Keratinocyte (primary cell): ENCODE data around the gene DGAT2L6. TPM values are rescaled to one million over a fixed set of nuclear protein-coding genes. Genes with fewer than 3 reads are reported as not detected.

Experiments
- DNase-seq: peaks from one replicate; pipeline ENCODE4 v3.0.0-alpha.2; 2011; ENCODE audit warnings: low read depth, missing footprints, low spot score
- FAIRE-seq: peaks from 2 replicates; lab custom pipeline; 2011; peaks lifted over from hg19 to GRCh38; lab: Jason Lieb, UNC
- H2AFZ ChIP-seq: 2 replicates; pipeline ENCODE4 v1.6.0; 2012; ENCODE audit warnings: low read length, control low read depth, inconsistent platforms; ENCODE audit not compliant: control insufficient read depth
- H3K27ac ChIP-seq: 2 replicates; pipeline ENCODE4 v1.5.1; 2011; ENCODE audit warnings: low read length; ENCODE audit not compliant: control insufficient read depth, insufficient read depth
- H3K27me3 ChIP-seq: 3 replicates; pipeline ENCODE4 v1.6.0; 2011; ENCODE audit warnings: low read length; ENCODE audit not compliant: control insufficient read depth, insufficient read depth; ENCODE audit errors: extremely low read depth
- H3K36me3 ChIP-seq, 2 experiments: 2 replicates in 1 of 2; 3 replicates in 1 of 2; pipeline ENCODE4 v1.5.1; 2011; ENCODE audit warnings: low read length in 2 of 2, mild to moderate bottlenecking in 1 of 2; ENCODE audit not compliant: control insufficient read depth in 2 of 2, insufficient read depth in 2 of 2; ENCODE audit errors: extremely low read depth in 1 of 2
- H3K4me1 ChIP-seq: 3 replicates; pipeline ENCODE4 v1.5.1; 2011; ENCODE audit warnings: low read length; ENCODE audit not compliant: control insufficient read depth, insufficient read depth; ENCODE audit errors: extremely low read depth
- H3K4me2 ChIP-seq: 3 replicates; pipeline ENCODE4 v1.6.0; 2011; ENCODE audit warnings: low read depth, low read length; ENCODE audit not compliant: control insufficient read depth, insufficient read depth; ENCODE audit errors: extremely low read depth
- H3K4me3 ChIP-seq, 3 experiments: fragments of 200-600 bp in 1 of 3; sonication (generic) in 1 of 3; 2 replicates in 2 of 3; 3 replicates in 1 of 3; pipeline ENCODE4 v1.5.1; 2011 to 2016; ENCODE audit warnings: low read length in 3 of 3, mild to moderate bottlenecking in 3 of 3, control low read depth in 2 of 3, inconsistent platforms in 1 of 3, low read depth in 1 of 3, mixed read lengths in 1 of 3, mixed run types in 1 of 3, moderate library complexity in 1 of 3; ENCODE audit not compliant: control insufficient read depth in 2 of 3, insufficient read depth in 2 of 3; ENCODE audit errors: extremely low read depth in 1 of 3
- H3K79me2 ChIP-seq: 2 replicates; pipeline ENCODE4 v1.6.0; 2012; ENCODE audit warnings: low read length; ENCODE audit not compliant: control insufficient read depth, insufficient read depth
- H3K9ac ChIP-seq: 3 replicates; pipeline ENCODE4 v1.6.0; 2011; ENCODE audit warnings: low read length; ENCODE audit not compliant: control insufficient read depth, insufficient read depth; ENCODE audit errors: extremely low read depth
- H3K9me1 ChIP-seq: 3 replicates; pipeline ENCODE4 v1.6.0; 2011; ENCODE audit warnings: low read length; ENCODE audit not compliant: control insufficient read depth, insufficient read depth; ENCODE audit errors: extremely low read depth
- H3K9me3 ChIP-seq: 2 replicates; pipeline ENCODE4 v1.5.1; 2012; ENCODE audit warnings: low read depth, low read length; ENCODE audit not compliant: control insufficient read depth
- H4K20me1 ChIP-seq: 3 replicates; pipeline ENCODE4 v1.6.0; 2011; ENCODE audit warnings: low read length; ENCODE audit not compliant: control insufficient read depth, insufficient read depth; ENCODE audit errors: extremely low read depth
- CTCF ChIP-seq, 3 experiments: IDR thresholded peaks in 1 of 3; conservative IDR thresholded peaks in 1 of 3; optimal IDR thresholded peaks in 1 of 3; 2 replicates in 2 of 3; 3 replicates in 1 of 3; pipeline versions ENCODE3 to v1.5.1; 2011; ENCODE audit warnings: low read length in 3 of 3, mild to moderate bottlenecking in 3 of 3, moderate library complexity in 2 of 3, control low read depth in 1 of 3, inconsistent platforms in 1 of 3; ENCODE audit not compliant: insufficient read depth in 2 of 3; ENCODE audit errors: extremely low read depth in 1 of 3
- EZH2 ChIP-seq: IDR thresholded peaks from one replicate; pipeline ENCODE4 v1.6.1; 2012; ENCODE audit warnings: inconsistent platforms, mild to moderate bottlenecking, low read length, moderate library complexity
- dilution Hi-C: fragments of 300-500 bp; cut with MboI; formaldehyde crosslinking; loops from one replicate; pipeline ENCODE4 v1.7.0; 2020; ENCODE audit warnings: low sequenced_read_pairs; ENCODE audit not compliant: extremely low pct_ligation_motif_present
- polyA plus RNA-seq, 5 experiments: library from polyadenylated mRNA; depleted of rRNA in 3 of 5; stranded (reverse) in 3 of 5; stranded (forward) in 1 of 5; unstranded in 1 of 5; fragments of >200 nt; gene quantifications; 1 replicate in 1 of 5; 2 replicates in 3 of 5; 3 replicates in 1 of 5; pipeline versions ENCODE4 v1.2.1 to v1.2.3, GENCODE V29; 2011 to 2012; ENCODE audit warnings: missing spikeins in 2 of 5, low read depth in 1 of 5, low replicate concordance in 1 of 5
- small RNA-seq, 3 experiments: library from RNA; depleted of rRNA; stranded (forward); fragments of <200 nt; gene quantifications; one replicate each; pipeline ENCODE3, GENCODE V24; 2012; ENCODE audit warnings: low read depth in 3 of 3, low replicate concordance in 1 of 3; ENCODE audit not compliant: insufficient read length in 3 of 3

The DGAT2L6 gene
- polyA plus RNA-seq, 1 donor (not counting 4 experiments of a cell fraction or from before 2014, with no cell fraction given) = not detected

DNA sequence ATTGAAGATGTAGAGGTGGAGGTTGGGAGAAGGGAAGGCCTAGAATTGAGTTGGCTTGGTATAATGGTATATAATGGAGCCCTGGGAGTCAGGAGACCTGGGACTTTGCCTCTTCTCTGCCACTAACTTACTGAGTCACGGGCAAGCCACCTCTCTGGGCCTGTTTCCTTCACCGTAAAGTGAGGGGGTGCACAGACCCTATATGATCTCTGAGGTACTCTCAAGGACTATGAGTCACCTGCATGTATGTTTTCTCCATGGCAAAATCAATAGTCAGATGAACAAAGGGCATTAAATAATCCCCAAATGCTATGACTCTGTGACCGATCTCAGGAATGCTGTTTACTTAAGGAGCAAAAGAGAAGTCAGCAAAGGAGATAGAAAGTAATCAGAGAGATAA lies 77.6 kb downstream of the DGAT2L6 start:
- Histone ChIP-seq H4K20me1 (no peaks in the 10 kb centered on the region), H3K36me3 (no peaks in the 10 kb centered on the region), H3K79me2 (no peaks in the 10 kb centered on the region), H3K27ac (no peak overlapping the region), H3K9me3 (no peaks in the 10 kb centered on the region), H2AFZ (no peak overlapping the region), H3K4me1 (peaks cover 18% of the 10 kb centered on the region), H3K4me3 (no peak overlapping the region), H3K27me3 (no peaks in the 10 kb centered on the region), H3K4me2 (no peak overlapping the region), H3K9me1 (no peaks in the 10 kb centered on the region), H3K9ac (no peak overlapping the region)
- DNase-seq = no peak
- no peak for TF ChIP-seq EZH2
- no peak for TF ChIP-seq CTCF (optimal IDR thresholded peaks at IDR 0.05 in 1 of 3, IDR thresholded peaks at IDR 0.05 in 1 of 3, conservative IDR thresholded peaks at IDR 0.05 in 1 of 3; ENCODE audit: extremely low read depth in 1 of 3, insufficient read depth in 2 of 3, low read length in 3 of 3)
- FAIRE-seq = no peak
- dilution Hi-C loops = no loop called here

Small RNA genes within 50 kb of the gene (small RNA-seq; reads per million reads assigned to genes)
- 0 to 1.3 (median 0.25) reads per million in 3 experiments for gene RNA5SP507

Other genes with a start within 250 kb of the DGAT2L6 start
- gene AWAT2, start 127.5 kb upstream of the DGAT2L6 start, polyA plus RNA-seq = not detected in 3 replicates
- gene OTUD6A, start 115.0 kb upstream of the DGAT2L6 start, polyA plus RNA-seq = not detected in 3 replicates
- gene IGBP1, start 44.0 kb upstream of the DGAT2L6 start, polyA plus RNA-seq = 48.3 to 65.5 TPM (median 62.5 TPM) in 3 replicates
- gene AWAT1, start 57.2 kb downstream of the DGAT2L6 start, polyA plus RNA-seq = not detected in 3 replicates
- gene P2RY4, start 82.7 kb downstream of the DGAT2L6 start, polyA plus RNA-seq = 0.06 to 0.09 TPM in 2 of 3 replicates, not detected in the other
- not detected in 3 replicates for gene ARR3, start 90.9 kb downstream of the DGAT2L6 start, polyA plus RNA-seq
- gene RAB41, start 104.7 kb downstream of the DGAT2L6 start, polyA plus RNA-seq = not detected in 3 replicates
- 102 to 127 TPM (median 109 TPM) in 3 replicates for gene PDZD11, start 112.4 kb downstream of the DGAT2L6 start, polyA plus RNA-seq
- 1.1 to 7.1 TPM (median 6.6 TPM) in 3 replicates for gene KIF4A, start 112.6 kb downstream of the DGAT2L6 start, polyA plus RNA-seq
- 4.4 to 22.1 TPM (median 7.2 TPM) in 3 replicates for gene GDPD2, start 245.8 kb downstream of the DGAT2L6 start, polyA plus RNA-seq